Stimulated activated CD4-positive, alpha-beta T cell treated with anti-CD3 and anti-CD28 coated beads, Interleukin-4, amount 100 ng/mL, for 48 hours (primary cell): ENCODE data around the gene LONP1.
"Not testable (repeated sequence)": the region's sequence is repeated elsewhere in the genome, so short reads cannot be mapped to it uniquely, and the experiment has no call there.

Experiments
- DNase-seq, 2 donors: peaks; one replicate each; pipeline ENCODE4 v3.0.0-alpha.2; 2020; ENCODE audit warnings: low read depth in 2 of 2

Gene LONP1

GRCh38 chr19:5714816-5715215, 5.1 kb downstream of the LONP1 start:
- DNase-seq, result no peak

GRCh38 chr19:5713228-5713627, 6.7 kb downstream of the LONP1 start:
- DNase-seq, result no peak

- DNase-seq, result no peak
Measured at GRCh38 chr19:5711713-5712161, 8.2 kb downstream of the LONP1 start.

GRCh38 chr19:5711025-5711424, 8.9 kb downstream of the LONP1 start:
- no peak for DNase-seq

GRCh38 chr19:5707576-5708575, 12.1 kb downstream of the LONP1 start:
- DNase-seq, result no peak

- no peak for DNase-seq
Measured at GRCh38 chr19:5706876-5707573, 12.9 kb downstream of the LONP1 start.

- DNase-seq, result no peak
Measured at GRCh38 chr19:5705552-5705951, 14.4 kb downstream of the LONP1 start.

GRCh38 chr19:5703819-5704818, 15.8 kb downstream of the LONP1 start:
- no peak for DNase-seq

GRCh38 chr19:5702053-5702410, 17.9 kb downstream of the LONP1 start:
- not testable (repeated sequence) for DNase-seq

- DNase-seq, result no peak
Measured at GRCh38 chr19:5700455-5701092, 19.4 kb downstream of the LONP1 start.

- no peak for DNase-seq
Measured at GRCh38 chr19:5698635-5699422, 21.1 kb downstream of the LONP1 start.

- no peak for DNase-seq
Measured at GRCh38 chr19:5697890-5698634, 21.9 kb downstream of the LONP1 start.

- no peak for DNase-seq
Measured at GRCh38 chr19:5697022-5697889, 22.7 kb downstream of the LONP1 start.

- no peak for DNase-seq
Measured at GRCh38 chr19:5696196-5697021, 23.5 kb downstream of the LONP1 start.

GRCh38 chr19:5695649-5696195, 24.2 kb downstream of the LONP1 start:
- DNase-seq, result no peak

GRCh38 chr19:5694956-5695648, 24.8 kb downstream of the LONP1 start:
- DNase-seq, result no peak
